Activated B cell treated with CpG ODN at 0.5 μM for 24 hours (primary cell): Measurements from ENCODE around the gene IL37. TPM values are rescaled to one million over a fixed set of nuclear protein-coding genes. Genes with fewer than 3 reads are reported as not detected.
"Not testable (repeated sequence)": the region's sequence is repeated elsewhere in the genome, so short reads cannot be mapped to it uniquely, and the experiment has no call there.

Experiments used
- ATAC-seq: fragments of 200-7000 bp; cut with Tn5 transposase; one replicate; pipeline ENCODE4 v1.10.0; 2021; ENCODE audit warnings: low read depth, mild to moderate bottlenecking, moderate library complexity
- CTCF ChIA-PET: fragments of 350-600 bp; sonication (Branson Sonifier 250); formaldehyde crosslinking; loops from one replicate; lab custom pipeline; 2021; ENCODE audit warnings: antibody characterized with exemption; lab: Charles Lee
- POLR2A ChIA-PET: fragments of 350-600 bp; sonication (Branson Sonifier 250); formaldehyde crosslinking; loops from one replicate; lab custom pipeline; 2021; ENCODE audit warnings: antibody characterized with exemption; lab: Charles Lee
- DNase-seq: peaks from one replicate; pipeline ENCODE4 v3.0.0; 2022
- H3K27ac Mint-ChIP-seq: one replicate; pipeline ENCODE4 v1.8.0; 2020; ENCODE audit warnings: mixed read lengths
- H3K27me3 Mint-ChIP-seq: one replicate; pipeline ENCODE4 v1.8.0; 2021; ENCODE audit warnings: mixed read lengths
- H3K36me3 Mint-ChIP-seq: one replicate; pipeline ENCODE4 v1.8.0; 2021; ENCODE audit warnings: low read depth, mixed read lengths
- H3K4me1 Mint-ChIP-seq: one replicate; pipeline ENCODE4 v1.8.0; 2021; ENCODE audit warnings: mixed read lengths
- H3K4me3 Mint-ChIP-seq: one replicate; pipeline ENCODE4 v1.8.0; 2020; ENCODE audit warnings: mild to moderate bottlenecking, mixed read lengths
- H3K9me3 Mint-ChIP-seq: one replicate; pipeline ENCODE4 v1.8.0; 2020; ENCODE audit warnings: mixed read lengths
- CTCF ChIP-seq: fragments of 200-600 bp; IDR thresholded peaks from one replicate; pipeline ENCODE4 v1.8.0; 2022; ENCODE audit warnings: antibody characterized with exemption, mild to moderate bottlenecking
- intact Hi-C: fragments of 100-400 bp; cut with micrococcal nuclease; formaldehyde crosslinking; loops from one replicate; pipeline ENCODE4 v1.15.1; 2024
- total RNA-seq: library from RNA; stranded (reverse); gene quantifications from 2 replicates; pipeline ENCODE4 v1.2.3, GENCODE V29; 2022

The IL37 gene
- total RNA-seq, 1 donor from 2014 or later, result not detected

GRCh38 chr2:112924360-112924759 is 13.4 kb downstream of the IL37 start:
- peaks cover 9% of the 10 kb centered on the region for H3K27me3 Mint-ChIP-seq
- ATAC-seq (no peak), DNase-seq (no peak)
- ChIA-PET POLR2A (no interaction called here), CTCF (interaction anchor here (1.1 kb wide), 1 partner anchor 195 kb away, joined by 4 read pairs; no protein-coding TSS in a partner anchor)
- H3K27ac Mint-ChIP-seq, result no peak overlapping the region
- H3K9me3 Mint-ChIP-seq, result peaks cover 4% of the 10 kb centered on the region
- H3K36me3 Mint-ChIP-seq, result no peaks in the 10 kb centered on the region
- no peak for TF ChIP-seq CTCF
- intact Hi-C loops, result no loop called here
- H3K4me3 Mint-ChIP-seq, result no peak overlapping the region
- H3K4me1 Mint-ChIP-seq, result peaks cover 7% of the 10 kb centered on the region

GRCh38 chr2:112924821-112925220 is 13.9 kb downstream of the IL37 start:
- ChIA-PET CTCF (interaction anchor here (1.1 kb wide), 1 partner anchor 195 kb away, joined by 4 read pairs; no protein-coding TSS in a partner anchor), POLR2A (no interaction called here)
- no peak for ATAC-seq
- TF ChIP-seq CTCF, result no peak
- peaks cover under 1% of the 10 kb centered on the region for H3K9me3 Mint-ChIP-seq
- peaks cover 7% of the 10 kb centered on the region for H3K4me1 Mint-ChIP-seq
- no peak overlapping the region for H3K4me3 Mint-ChIP-seq
- intact Hi-C loops, result no loop called here
- H3K36me3 Mint-ChIP-seq, result no peaks in the 10 kb centered on the region
- DNase-seq, result no peak
- peaks cover 9% of the 10 kb centered on the region for H3K27me3 Mint-ChIP-seq
- H3K27ac Mint-ChIP-seq, result no peak overlapping the region

GRCh38 chr2:112926707-112927106 is 15.7 kb downstream of the IL37 start:
- no peak for DNase-seq
- ATAC-seq, result no peak
- Mint-ChIP-seq H3K36me3 (no peaks in the 10 kb centered on the region), H3K27ac (no peak overlapping the region), H3K9me3 (no peaks in the 10 kb centered on the region), H3K4me1 (peaks cover 7% of the 10 kb centered on the region), H3K27me3 (peaks cover 9% of the 10 kb centered on the region), H3K4me3 (no peak overlapping the region)
- ChIA-PET CTCF (no interaction called here), POLR2A (no interaction called here)
- TF ChIP-seq CTCF, result no peak
- intact Hi-C loops, result no loop called here

- ChIA-PET POLR2A (no interaction called here), CTCF (no interaction called here)
- Mint-ChIP-seq H3K27ac (no peak overlapping the region), H3K36me3 (no peaks in the 10 kb centered on the region), H3K4me1 (peaks cover 7% of the 10 kb centered on the region), H3K4me3 (no peak overlapping the region), H3K9me3 (no peaks in the 10 kb centered on the region), H3K27me3 (peaks cover 9% of the 10 kb centered on the region)
- ATAC-seq (no peak), DNase-seq (no peak)
- intact Hi-C loops, result no loop called here
- TF ChIP-seq CTCF, result no peak
Observed at GRCh38 chr2:112927745-112928144, 16.8 kb downstream of the IL37 start.

- CTCF ChIA-PET, result interaction anchor here (1.4 kb wide), 1 partner anchor 8 kb away, joined by 4 read pairs; no protein-coding TSS in a partner anchor
Observed at GRCh38 chr2:112933261-112933660, 22.3 kb downstream of the IL37 start.

GRCh38 chr2:112934117-112934516 is 23.2 kb downstream of the IL37 start:
- POLR2A ChIA-PET, H3K27ac Mint-ChIP-seq, H3K36me3 Mint-ChIP-seq, DNase-seq, H3K9me3 Mint-ChIP-seq, ATAC-seq, H3K4me3 Mint-ChIP-seq, H3K4me1 Mint-ChIP-seq, intact Hi-C loops, H3K27me3 Mint-ChIP-seq, CTCF ChIA-PET: not testable (repeated sequence)

More at GRCh38 chr2:112933261-112933660, 22.3 kb downstream of the IL37 start:
- Mint-ChIP-seq H3K4me1 (no peaks in the 10 kb centered on the region), H3K36me3 (no peaks in the 10 kb centered on the region), H3K27ac (no peak overlapping the region), H3K4me3 (no peak overlapping the region), H3K9me3 (no peaks in the 10 kb centered on the region), H3K27me3 (peaks cover 5% of the 10 kb centered on the region)
- intact Hi-C loops, result no loop called here
- POLR2A ChIA-PET, result no interaction called here
- DNase-seq (no peak), ATAC-seq (no peak)
- no peak for TF ChIP-seq CTCF
